NCI-H128 (cell line): ENCODE results near the gene TMEM240.
"Not testable (repeated sequence)": the region's sequence is repeated elsewhere in the genome, so short reads cannot be mapped to it uniquely, and the experiment has no call there.

ENCODE experiments used
- DNase-seq: peaks from one replicate; lab custom pipeline; 2025; ENCODE audit not compliant: unreplicated experiment; lab: John Stamatoyannopoulos, UW

Gene TMEM240

GRCh38 chr1:1524750-1525383 lies 15.6 kb downstream of the TMEM240 start:
- not testable (repeated sequence) for DNase-seq

- not testable (repeated sequence) for DNase-seq
These were observed 16.8 kb downstream of the TMEM240 start for GRCh38 chr1:1523651-1524050.

- not testable (repeated sequence) for DNase-seq
These were observed 17.2 kb downstream of the TMEM240 start for GRCh38 chr1:1523226-1523625.

DNA sequence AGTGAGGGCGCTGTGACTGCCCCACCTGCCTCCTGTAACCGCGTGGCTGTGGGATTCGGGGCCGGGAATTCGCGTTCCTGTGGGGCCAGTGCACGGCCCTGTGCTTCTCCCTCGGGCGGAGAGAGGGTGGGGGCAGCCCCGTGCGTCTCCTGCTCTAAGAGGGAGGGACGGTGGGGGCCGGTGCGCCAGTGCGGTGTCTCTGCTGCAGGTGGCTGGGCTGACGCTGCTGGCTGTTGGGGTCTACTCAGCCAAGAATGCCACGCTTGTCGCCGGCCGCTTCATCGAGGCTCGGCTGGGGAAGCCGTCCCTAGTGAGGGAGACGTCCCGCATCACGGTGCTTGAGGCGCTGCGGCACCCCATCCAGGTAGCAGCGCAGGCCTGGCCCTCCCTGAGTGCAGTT lies 17.9 kb downstream of the TMEM240 start:
- DNase-seq = not testable (repeated sequence)

DNA sequence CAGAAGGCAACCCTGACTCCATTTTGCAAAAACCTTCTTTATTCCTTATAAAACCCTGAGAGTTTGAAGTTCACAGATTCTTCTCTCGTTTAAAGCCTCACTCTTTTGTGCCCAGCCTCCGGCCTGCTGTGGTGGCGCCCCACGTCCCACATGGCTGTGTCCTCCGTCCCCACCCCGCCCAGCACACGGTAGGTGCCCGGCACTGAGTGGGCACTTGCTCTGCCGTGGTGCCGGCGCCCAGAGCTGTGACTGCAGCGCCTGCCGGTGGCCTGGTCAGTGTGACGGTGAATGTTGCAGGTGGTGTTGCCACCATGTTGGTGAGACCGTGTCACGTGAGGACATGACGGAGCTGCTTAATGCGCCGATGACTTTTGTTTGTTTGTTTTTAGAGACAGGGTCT lies 19.1 kb downstream of the TMEM240 start:
- DNase-seq = no peak

DNA sequence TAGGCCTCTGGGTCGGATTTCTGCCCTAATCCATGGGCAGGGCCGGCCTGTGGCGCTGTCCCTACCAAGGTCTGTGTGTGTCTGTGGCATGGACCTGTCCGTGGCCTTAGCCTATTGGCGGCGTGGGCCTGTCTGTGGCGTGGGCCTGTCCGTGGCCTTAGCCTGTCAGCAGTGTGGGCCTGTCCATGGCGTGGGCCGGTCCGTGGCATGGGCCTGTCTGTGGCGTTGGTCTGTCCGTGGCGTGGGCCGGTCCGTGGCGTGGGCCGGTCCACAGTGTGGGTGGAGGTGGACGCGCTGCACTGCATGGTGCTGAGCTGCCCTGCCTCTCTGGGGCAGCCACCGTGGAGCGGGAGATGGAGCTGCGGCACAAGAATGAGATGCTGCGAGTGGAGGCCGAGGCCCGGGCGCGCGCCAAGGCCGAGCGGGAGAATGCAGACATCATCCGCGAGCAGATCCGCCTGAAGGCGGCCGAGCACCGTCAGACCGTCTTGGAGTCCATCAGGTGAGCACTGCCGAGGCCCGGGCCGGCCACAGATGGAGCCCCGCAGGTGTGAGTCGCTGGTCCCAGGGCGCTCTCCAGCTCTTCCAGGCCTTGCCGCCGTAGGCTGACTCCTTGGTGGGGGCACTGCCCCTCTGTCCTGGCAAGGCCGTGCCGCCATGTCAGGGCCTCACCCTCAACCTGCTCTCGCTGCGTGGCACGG lies 20.5 kb downstream of the TMEM240 start:
- not testable (repeated sequence) for DNase-seq

- not testable (repeated sequence) for DNase-seq
These were observed 21.8 kb downstream of the TMEM240 start for GRCh38 chr1:1518621-1519007.

DNA sequence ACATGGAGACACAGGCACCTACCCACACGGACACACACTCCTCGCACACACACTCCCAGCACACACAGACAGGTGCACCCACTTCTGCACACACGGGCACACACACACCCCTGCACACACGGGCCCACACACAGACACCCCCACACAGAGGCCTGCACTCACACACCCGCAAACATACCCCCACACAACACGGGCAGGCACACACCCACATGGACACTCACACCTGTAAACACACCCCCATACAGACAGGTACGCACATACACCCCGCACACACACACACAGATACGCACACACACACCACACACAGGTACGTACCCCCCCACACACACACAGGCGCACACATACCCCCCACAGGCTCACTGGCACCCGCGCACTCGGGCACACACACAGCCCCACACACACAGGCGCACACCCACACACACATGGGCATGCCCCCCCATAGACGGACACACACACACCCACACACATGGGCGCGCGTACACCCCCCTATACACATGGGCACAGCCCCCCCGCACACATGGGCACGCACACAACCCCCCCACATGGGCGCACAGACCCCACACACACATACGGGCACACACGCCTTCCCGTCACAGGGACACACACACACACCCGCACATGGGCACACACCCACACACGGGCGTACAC lies 22.3 kb downstream of the TMEM240 start:
- no peak for DNase-seq

GRCh38 chr1:1516923-1517322 lies 23.5 kb downstream of the TMEM240 start:
- not testable (repeated sequence) for DNase-seq

GRCh38 chr1:1514376-1514775 lies 26.0 kb downstream of the TMEM240 start:
- DNase-seq = not testable (repeated sequence)

GRCh38 chr1:1513675-1514074 lies 26.7 kb downstream of the TMEM240 start:
- DNase-seq = not testable (repeated sequence)

DNA sequence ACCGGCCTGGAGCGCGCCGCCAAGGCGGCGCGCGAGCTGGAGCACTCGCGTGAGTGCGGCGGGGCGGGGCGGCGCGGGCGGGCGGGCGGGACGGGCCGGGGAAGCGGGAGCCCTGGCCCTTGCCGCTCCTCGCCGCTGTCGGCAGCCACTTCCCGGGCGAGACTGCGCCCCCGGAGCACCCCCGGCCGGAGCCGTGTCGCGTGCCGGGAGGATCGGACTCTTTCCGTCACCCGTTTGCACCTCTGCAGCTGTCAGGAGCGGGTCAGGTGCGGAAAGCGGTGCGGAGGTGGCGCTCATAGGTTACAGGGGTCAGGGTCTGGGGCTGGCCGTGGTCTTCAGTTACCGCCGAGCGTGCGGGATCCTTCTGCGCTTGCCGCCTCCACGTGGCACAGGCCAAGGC lies 28.0 kb downstream of the TMEM240 start:
- DNase-seq = not testable (repeated sequence)

- DNase-seq = peak; percentile 96
These were observed 28.7 kb downstream of the TMEM240 start, which contains the start of gene ATAD3A for GRCh38 chr1:1511533-1512285. Gene ATAD3A (plus strand): TSS chr1:1512162. CDS start chr1:1512269, 107 bp downstream.

DNA sequence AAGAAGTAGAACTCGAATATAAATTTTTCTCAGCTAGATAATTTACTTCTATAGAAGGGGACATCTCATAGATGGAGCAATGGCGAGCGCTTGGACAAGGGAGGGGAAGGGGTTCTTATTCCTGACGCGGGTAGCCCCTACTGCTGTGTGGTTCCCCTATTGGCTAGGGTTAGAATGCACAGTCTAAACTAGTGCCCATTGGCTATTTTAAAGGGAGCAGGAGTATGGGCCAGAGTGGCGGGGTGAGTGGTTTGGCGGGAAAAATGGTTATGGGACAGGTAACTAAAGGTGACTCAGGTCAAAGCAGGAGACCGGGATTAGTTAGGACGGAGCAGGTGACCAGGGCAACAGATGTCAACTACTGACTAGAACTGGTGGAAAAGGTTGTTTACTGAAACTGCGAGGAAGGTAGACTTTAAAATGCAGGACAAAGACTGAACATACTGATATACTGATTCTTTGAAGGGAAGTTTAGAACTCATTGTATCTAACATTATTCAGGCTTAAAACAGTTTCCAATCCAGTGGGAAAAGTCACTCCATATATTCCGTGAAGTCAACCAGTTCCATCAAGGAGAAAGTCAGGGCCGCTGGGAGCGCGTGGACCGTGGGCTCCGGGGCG lies 29.4 kb downstream of the TMEM240 start:
- no peak for DNase-seq

DNA sequence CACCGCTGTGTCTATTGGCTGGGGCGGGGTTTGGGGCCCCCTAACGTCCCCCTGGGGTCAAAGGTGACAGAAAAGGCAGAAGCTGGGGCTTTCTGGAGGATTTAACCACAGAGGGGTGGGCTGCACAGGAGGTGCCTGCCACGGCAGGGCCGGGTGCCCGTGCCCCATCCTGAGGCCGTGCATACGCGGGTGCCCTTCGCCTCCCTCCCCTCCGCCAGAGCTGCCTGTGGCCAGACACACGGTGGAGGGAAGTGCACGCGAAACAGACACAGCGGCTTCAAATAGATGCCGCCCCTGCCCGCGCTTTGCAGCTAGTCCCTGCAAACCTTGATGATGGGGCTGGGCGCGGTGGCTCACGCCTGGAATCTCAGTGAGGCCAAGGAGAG lies 31.0 kb downstream of the TMEM240 start:
- not testable (repeated sequence) for DNase-seq

DNA sequence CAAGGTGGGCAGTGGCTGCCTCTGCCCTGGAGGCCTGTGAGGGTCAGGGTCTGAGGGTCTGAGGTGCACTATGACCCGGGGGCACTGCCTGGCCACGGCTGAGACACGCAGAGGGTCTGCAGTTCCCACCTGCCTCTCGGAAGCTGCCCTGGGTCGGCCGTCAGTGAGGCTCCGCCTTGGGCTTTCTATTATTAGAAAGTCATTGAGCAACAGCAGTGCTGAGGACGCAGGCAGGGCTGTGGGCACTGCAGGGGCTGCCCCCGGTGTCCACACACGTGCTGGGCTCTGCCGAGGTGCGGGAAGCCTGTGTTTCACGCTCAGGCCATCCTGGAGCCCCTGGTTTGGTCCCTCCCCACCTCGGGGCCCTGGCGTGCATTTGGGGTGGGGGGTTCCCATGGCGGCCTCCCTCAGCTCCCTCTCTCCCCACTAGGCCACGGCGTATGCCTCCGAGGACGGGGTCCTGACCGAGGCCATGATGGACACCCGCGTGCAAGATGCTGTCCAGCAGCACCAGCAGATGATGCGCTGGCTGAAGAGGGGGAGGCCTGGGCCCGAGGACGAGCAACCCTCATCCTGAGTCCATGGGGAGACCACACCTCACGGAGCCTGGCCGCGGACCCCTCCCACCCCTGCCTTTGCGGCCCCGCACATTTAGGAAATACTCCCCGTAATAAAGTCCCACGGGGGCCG lies 31.5 kb downstream of the TMEM240 start:
- not testable (repeated sequence) for DNase-seq

DNA sequence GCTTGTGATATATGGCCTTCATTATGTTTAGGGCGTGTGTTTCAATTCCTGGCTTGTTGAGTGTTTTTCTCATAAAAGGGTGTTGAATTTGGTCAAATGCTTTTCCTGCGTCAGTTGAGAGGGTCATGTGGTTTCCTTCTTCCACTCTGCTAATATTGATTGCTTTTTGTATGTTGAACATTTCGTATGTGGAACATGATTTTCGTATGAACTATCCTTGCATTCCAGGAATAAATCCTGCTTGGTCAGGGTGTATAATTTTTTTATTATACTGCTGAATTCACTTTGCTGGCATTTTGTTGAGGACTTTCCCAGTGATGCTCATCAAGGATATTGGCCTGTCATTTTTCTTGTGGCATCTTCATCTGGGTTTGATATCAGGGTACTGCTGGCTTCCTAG lies 33.1 kb downstream of the TMEM240 start:
- DNase-seq = no peak

DNA sequence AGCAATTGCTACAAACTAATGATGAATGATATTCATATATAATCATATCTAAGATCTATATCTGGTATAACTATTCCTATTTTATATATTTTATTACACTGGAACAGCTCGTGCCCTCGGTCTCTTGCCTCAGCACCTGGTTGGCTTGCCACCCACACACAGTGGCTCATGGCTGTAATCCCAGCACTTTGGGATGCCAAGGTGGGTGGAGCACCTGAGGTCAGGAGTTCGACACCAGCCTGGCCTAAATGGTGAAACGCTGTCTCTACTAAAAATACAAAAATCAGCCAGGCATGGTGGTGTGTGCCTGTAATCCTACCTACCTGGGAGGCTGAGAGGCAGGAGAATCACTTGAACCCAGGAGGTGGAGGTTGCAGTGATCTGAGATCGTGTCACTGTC lies 34.6 kb downstream of the TMEM240 start:
- DNase-seq = not testable (repeated sequence)

DNA sequence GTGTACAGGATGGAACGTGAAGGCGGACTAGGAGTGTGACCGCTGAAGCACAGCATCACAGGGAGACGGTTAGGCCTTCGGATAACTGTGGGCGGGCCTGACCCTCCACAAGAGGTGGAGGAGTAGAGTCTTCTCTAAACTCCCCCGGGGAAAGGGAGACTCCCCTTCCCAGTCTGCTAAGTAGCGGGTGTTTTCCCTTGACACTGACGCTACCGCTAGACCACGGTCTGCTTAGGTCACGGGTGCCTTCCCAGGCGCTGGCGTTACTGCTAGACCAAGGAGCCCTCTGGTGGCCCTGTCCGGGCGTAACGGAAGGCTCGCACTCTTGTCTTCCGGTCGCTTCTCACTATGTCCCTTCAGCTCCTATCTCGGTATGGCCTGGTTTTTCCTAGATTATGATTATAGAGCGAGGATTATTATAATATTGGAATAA lies 35.0 kb downstream of the TMEM240 start:
- not testable (repeated sequence) for DNase-seq

DNA sequence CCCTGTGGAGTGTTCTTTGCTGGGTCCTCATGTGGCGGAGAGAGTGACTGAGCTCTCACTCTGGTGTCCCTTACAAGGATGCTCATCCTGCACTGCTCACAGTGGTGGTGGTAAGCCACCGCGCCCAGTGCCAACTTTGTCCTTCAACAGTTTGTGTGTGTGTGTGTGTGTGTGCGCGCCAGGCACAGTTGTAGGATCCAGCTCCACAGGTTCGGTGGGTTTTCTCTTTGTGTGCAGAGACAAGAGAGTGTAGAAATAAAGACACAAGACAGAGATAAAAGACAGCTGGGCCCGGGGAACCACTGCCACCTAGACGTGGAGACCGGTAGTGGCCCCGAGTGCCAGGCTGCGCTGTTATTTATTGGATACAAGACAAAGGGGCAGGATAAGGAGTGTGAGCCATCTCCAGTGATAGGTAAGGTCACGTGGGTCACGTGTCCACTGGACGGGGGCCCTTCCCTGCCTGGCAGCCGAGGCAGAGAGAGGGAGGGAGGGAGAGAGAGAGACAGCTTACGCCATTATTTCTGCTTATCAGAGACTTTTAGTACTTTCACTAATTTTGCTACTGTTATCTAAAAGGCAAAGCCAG lies 35.6 kb downstream of the TMEM240 start:
- DNase-seq = peak; percentile 65
